GM18861 (cell line): ENCODE results near the gene HAT1.
A peak's percentile ranks its signal among the peaks of the same experiment; 100 is the strongest.
"Not testable (repeated sequence)": the region's sequence is repeated elsewhere in the genome, so short reads cannot be mapped to it uniquely, and the experiment has no call there.

Source experiments
- ATAC-seq: cut with Tn5 transposase; IDR thresholded peaks from one replicate; pipeline ENCODE4 v1.9.1; 2021; ENCODE audit not compliant: unreplicated experiment

Gene HAT1

GRCh38 chr2:171968509-171968908 lies 46.2 kb downstream of the HAT1 start:
- ATAC-seq = no peak

DNA sequence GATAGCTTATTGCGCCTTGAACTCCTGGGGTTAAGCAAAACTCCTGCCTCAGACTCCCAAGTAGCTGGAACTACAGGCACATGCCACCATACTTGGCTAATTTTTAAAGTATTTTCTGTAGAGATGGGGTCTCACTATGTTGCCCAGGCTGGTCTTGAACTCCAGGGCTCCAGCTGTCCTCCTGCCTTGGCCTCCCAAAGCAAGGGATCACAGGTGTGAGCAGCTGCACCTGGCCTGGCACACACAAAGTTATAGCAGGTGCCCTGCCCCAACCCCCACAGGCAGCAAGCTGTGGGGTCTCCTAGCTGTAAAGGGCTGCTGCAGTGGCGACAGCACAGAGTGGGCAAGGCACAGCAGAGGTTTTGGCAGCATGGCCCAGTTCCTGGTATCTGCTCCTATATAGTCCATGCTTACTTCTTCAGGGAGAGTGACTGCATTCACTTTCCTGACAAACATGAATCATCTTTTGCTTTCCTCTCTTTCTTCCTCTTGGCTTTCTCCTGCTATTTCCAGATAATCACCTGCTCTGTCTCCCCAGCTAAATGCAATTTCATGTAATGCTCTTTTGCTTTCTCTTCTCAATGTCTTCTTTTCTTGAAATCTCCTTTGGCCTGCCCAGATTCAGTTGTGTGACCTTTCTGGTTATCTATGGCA lies 50.2 kb downstream of the HAT1 start:
- ATAC-seq = no peak

DNA sequence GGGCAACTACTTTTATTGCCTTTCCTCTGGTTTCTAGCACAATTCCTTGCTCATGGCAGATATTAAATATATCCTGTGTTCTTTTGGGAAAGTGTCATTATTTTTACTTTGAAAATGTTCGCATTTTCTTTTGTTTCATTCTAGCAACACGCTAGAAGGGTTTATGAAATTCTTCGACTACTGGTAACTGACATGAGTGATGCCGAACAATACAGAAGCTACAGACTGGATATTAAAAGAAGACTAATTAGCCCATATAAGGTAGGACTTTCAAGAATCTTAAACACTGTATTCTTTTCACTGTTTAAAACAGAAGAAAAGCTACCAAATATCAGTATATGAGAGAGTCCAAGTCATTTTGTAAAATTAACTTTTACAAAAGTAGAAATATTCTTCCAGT lies 56.8 kb downstream of the HAT1 start:
- ATAC-seq = no peak

DNA sequence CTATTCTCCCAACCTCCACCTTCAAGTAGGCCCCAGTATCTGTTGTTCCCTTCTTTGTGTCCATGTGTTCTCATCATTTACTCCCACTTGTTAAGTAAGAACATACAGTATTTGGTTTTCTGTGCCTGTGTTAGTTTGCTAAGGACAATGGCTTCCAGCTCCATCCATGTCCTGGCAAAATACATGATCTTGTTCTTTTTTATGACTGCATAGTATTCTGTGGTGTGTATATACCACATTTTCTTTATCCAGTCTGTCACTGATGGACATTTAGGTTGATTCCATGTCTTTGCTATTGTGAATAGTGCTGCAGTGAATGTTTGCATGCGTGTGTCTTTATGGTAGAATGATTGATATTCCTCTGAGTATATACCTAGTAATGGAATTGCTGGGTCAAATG lies 61.7 kb downstream of the HAT1 start:
- not testable (repeated sequence) for ATAC-seq

GRCh38 chr2:171985076-171985475 lies 62.8 kb downstream of the HAT1 start:
- no peak for ATAC-seq

DNA sequence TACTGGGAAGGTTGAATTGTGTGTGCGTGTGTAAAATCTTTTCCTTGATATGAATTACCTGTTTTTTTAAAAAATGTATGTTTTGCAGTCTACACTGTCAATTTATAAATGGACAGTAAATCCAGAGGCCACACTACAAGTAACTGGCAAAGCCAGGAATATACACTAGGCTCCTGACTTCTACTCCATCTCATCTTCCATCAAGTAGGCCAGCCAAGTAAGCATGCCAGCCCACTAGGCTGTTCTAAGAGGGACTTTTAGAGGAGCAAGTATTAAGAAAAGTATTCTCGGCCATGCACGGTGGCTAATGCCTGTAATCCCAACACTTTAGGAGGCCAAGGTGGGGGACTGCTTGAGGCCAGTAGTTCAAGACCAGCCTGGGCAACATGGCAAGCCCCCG lies 64.5 kb downstream of the HAT1 start:
- no peak for ATAC-seq

DNA sequence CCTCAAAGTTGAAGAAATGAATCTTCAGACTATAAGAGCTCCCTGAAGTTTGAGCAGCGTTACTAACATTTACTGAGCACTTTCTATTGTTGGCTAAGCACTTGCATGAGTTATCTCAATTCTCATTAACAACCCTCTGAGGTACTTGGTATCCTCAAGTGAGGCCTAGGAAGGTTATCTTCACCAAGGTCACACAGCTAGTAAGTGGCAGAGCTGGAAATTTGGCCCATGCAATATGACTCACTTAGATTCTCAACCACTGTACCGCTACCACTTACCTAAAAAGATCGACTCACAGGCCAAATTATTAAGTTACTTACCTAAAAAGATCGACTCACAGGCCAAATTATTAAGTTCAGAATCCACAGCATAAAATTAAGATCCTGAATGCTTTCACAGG lies 68.8 kb downstream of the HAT1 start:
- no peak for ATAC-seq

- ATAC-seq = no peak
These were observed 73.3 kb downstream of the HAT1 start for GRCh38 chr2:171995586-171995985.

DNA sequence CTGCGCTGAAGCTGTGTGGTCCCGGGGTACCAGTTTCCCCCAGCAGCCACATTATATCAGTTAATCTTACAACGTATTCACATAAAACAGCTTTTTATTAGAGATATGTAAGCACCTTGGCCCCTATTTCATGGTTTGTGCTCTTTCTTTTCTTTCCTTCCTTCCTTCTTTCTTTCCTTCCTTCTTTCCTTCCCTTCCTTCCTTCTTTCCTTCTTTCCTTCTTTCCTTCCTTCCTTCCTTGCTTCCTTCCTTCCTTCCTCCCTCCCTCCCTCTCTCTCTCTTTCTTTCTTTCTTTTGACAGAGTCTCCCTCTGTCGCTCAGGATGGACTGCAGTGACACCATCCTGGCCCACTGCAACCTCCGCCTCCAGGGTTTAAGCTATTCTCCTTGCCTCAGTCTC lies 73.8 kb downstream of the HAT1 start:
- ATAC-seq = no peak

- not testable (repeated sequence) for ATAC-seq
These were observed 74.8 kb downstream of the HAT1 start for GRCh38 chr2:171997031-171997430.

- ATAC-seq = no peak
These were observed 76.9 kb downstream of the HAT1 start for GRCh38 chr2:171999161-171999560.

DNA sequence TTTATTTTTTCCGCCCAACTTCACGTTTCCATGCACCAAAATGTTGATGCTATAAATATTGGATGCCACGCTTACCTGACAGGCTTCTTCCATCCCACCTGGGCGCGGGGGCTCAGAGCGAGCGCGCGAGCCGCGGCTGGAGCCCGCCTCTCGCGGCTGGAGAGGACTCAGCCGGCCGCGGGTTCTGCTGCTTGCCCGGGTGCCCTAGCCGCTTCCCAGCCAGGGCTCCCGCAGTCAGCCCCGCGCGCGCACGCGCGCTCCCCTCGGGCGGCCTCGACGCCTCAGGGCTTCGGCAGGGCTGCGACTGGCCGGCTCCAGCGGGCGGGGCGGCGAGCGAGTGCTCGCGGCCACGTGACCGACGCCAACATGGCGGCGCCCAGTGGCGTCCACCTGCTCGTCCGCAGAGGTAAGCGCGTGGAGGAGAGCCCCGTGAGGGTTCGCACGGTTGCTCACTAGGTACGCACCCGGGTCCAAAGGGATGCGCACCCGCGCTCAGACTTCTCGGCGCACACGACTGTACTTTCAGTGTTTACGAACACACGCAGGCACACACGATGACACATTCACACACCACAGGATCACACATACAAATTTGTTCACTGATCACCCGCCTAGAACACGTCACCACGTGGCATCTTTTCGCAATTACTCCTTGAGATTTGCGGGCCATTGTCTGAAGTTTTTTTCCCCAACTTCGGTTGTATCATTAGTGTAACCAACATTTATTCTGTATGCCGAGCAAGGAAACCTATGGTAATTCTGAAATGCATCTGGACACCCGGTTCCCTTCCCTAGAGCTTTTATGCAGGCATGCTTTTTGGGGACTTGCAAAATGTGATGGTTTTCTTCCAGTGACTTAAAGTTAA lies 77.6 kb downstream of the HAT1 start, which contains the start of gene METAP1D:
Gene METAP1D (plus strand): TSS at position 350 of the 866 bp plus-strand sequence. CDS start 17 bp downstream, at position 367.
- peak; percentile 96 for ATAC-seq

GRCh38 chr2:172000696-172001361 lies 78.6 kb downstream of the HAT1 start:
- ATAC-seq = no peak

DNA sequence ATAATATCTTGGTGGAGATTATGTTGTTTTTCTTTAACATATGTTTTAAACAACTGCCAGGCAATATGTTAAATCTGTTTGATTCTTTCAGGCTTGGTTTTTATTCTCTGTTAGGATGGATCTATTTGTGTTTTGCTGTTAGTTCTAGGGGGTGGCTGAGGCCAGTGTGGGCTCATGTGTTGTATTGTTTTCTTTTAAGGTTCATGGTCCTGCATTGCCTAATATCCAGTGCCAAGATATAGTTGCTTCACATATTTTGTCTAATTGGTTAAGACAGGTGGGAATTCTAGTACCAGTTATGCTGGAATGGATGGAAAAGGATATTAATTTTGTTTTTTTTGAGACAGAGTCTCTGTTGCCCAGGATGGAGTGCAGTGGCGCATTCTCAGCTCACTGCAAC lies 85.1 kb downstream of the HAT1 start:
- ATAC-seq = no peak

GRCh38 chr2:172009823-172010222 lies 87.6 kb downstream of the HAT1 start:
- ATAC-seq = no peak

DNA sequence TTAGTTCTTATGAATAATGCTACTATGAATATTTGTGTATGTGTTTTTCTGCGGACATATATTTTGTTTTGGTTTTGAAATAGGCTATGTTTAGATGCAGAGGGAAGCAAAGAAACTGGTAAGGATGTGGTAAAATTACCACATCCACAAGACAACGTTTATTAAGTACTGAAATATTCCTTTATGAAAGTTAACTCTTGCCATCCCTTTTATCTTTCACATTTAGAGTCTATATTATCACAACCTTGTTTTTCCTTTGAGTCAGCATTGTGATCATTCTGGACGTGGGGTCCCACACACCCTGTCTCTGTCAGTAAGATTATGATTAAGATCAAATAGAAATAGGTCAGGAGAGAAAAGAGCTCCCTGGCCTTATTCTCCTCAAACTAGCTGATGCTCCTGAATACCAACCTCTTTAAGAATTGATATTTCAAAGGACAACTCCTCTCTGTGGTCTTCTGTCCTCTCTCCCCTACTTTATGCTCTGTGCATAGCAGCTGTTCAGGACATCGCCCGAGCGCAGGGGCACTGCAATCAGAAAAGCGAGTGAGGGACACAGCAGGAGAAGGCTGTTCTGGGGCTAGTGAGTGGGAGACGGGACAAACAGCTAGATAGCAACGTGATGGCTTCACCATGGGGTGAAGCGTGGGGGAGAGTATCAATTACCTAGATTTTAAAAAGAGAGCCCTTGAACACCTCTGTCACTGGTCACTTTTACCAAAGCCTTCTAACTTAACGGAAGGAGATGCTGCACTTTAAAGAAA lies 89.7 kb downstream of the HAT1 start:
- ATAC-seq = no peak

DNA sequence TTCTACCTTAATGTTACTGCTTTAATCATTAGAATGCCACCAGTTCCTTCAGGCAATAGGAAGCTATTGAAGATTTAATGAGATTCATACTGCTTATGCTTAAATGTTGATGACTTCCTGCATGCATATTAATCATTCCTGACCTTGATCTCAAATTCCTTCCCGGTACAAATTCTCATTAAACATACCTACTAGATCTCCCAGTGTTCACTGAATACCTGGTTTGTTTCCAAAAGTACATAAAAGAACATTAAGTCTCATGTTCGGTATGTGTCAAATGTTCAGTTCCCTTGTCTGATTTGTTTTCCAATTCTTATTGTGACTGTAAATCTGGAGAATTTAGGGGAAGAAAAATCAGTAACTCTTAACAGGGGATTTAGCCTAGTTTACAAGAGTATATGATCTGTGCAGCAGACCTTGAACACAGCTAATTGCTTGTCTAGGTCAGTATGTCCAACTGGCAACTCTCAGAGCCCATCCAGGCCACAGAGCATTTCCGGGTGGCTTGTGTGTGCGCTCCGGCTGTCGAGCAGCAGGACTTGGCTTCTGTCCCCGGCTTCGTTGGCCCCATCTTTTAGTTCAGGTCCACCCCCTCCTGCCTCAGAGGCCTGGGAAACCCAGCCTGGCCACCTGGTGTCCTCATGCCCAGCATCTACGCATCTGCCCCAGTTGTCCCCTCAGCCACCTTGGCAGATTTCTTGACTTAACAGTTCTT lies 90.6 kb downstream of the HAT1 start:
- ATAC-seq = no peak

- ATAC-seq = peak; percentile 86
These were observed 91.1 kb downstream of the HAT1 start for GRCh38 chr2:172013396-172013795.

- ATAC-seq = no peak
These were observed 99.0 kb downstream of the HAT1 start for GRCh38 chr2:172021074-172021931.
